ENCODE results near the gene H19.

The H19 gene

GRCh38 chr11:2039198-2039759 is 41.6 kb upstream of the H19 start:
- no peaks in the 10 kb centered on the region for H3K79me2 ChIP-seq (ENCODE audit: control insufficient read depth, low read length)
- no peaks in the 10 kb centered on the region for H3K9me3 ChIP-seq (ENCODE audit: control insufficient read depth, insufficient read depth, low read length)
- no peaks in the 10 kb centered on the region for H3K4me1 ChIP-seq (ENCODE audit: control insufficient read depth, low read length)
- no peak overlapping the region for H3K4me2 ChIP-seq (ENCODE audit: low read length)
- no peaks in the 10 kb centered on the region for H3K9me2 ChIP-seq (replicated peaks; ENCODE audit: control insufficient read depth, low read length)
- no peak overlapping the region for H3K4me3 ChIP-seq (ENCODE audit: low read length)
- no peaks in the 10 kb centered on the region for H3F3A ChIP-seq (ENCODE audit: control insufficient read depth, insufficient read depth)
- no peak overlapping the region for H3K27ac ChIP-seq (ENCODE audit: low read depth, low read length)
- TF ChIP-seq CTCF (IDR thresholded peaks at IDR 0.05; ENCODE audit: low read depth, low read length, poor library complexity, severe bottlenecking) (no peak), EZH2phosphoT487 (IDR thresholded peaks at IDR 0.05; ENCODE audit: borderline replicate concordance, low read length) (no peak)
- H3K27me3 ChIP-seq (ENCODE audit: control insufficient read depth, low read length), result no peaks in the 10 kb centered on the region
- no peaks in the 10 kb centered on the region for H4K20me1 ChIP-seq (ENCODE audit: control insufficient read depth, insufficient read depth, low read depth, low read length)
- no peaks in the 10 kb centered on the region for H3K36me3 ChIP-seq (ENCODE audit: control insufficient read depth, low read length)

DNA sequence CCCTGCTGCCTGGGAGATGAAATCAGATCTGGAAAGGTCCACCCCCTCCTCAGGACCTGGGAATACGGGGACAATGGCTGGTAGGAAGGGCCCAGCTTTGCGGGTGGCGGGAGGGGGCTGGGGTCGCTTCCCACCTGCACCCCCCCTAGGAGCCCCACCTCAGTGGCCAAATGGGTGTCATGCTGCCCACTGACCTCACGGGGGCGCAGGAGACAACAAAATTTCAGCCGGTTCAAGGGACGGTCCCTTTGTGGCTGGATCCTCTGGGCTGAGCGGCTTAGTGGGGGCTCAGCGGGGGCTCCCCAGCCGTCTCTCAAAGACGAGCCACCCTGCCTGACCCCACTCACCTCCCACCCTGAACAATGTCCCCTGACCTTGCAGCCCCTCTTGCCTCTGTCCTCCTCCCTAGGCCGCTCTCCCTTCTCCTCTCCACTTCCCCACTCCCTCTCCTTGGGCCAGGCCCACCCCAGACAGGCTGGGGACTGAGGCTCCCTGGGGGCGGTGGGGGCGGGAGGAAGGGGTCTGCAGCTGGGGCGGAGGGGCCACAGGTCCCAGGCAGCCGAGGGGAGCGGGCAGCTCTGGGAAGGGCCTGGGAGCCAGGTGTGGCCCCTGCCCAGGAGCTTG is 39.3 kb upstream of the H19 start:
- Histone ChIP-seq H3K27me3 (ENCODE audit: control insufficient read depth, low read length) (no peaks in the 10 kb centered on the region), H3K9me2 (replicated peaks; ENCODE audit: control insufficient read depth, low read length) (no peaks in the 10 kb centered on the region), H3K27ac (ENCODE audit: low read depth, low read length) (no peak overlapping the region), H3K79me2 (ENCODE audit: control insufficient read depth, low read length) (no peaks in the 10 kb centered on the region), H3K4me3 (ENCODE audit: low read length) (no peak overlapping the region), H3K9me3 (ENCODE audit: control insufficient read depth, insufficient read depth, low read length) (no peaks in the 10 kb centered on the region), H3K4me2 (ENCODE audit: low read length) (no peak overlapping the region), H4K20me1 (ENCODE audit: control insufficient read depth, insufficient read depth, low read depth, low read length) (no peaks in the 10 kb centered on the region), H3K4me1 (ENCODE audit: control insufficient read depth, low read length) (no peaks in the 10 kb centered on the region), H3K36me3 (ENCODE audit: control insufficient read depth, low read length) (no peaks in the 10 kb centered on the region), H3F3A (ENCODE audit: control insufficient read depth, insufficient read depth) (no peaks in the 10 kb centered on the region)
- TF ChIP-seq EZH2phosphoT487 (IDR thresholded peaks at IDR 0.05; ENCODE audit: borderline replicate concordance, low read length), result no peak
- no peak for TF ChIP-seq CTCF (IDR thresholded peaks at IDR 0.05; ENCODE audit: low read depth, low read length, poor library complexity, severe bottlenecking)

GRCh38 chr11:2035382-2035781 is 37.7 kb upstream of the H19 start:
- Histone ChIP-seq H3K4me3 (ENCODE audit: low read length) (no peak overlapping the region), H3K4me1 (ENCODE audit: control insufficient read depth, low read length) (no peaks in the 10 kb centered on the region), H3K27ac (ENCODE audit: low read depth, low read length) (no peak overlapping the region), H3K9me2 (replicated peaks; ENCODE audit: control insufficient read depth, low read length) (no peaks in the 10 kb centered on the region), H3K36me3 (ENCODE audit: control insufficient read depth, low read length) (no peaks in the 10 kb centered on the region), H3K27me3 (ENCODE audit: control insufficient read depth, low read length) (no peaks in the 10 kb centered on the region), H3F3A (ENCODE audit: control insufficient read depth, insufficient read depth) (no peaks in the 10 kb centered on the region), H3K9me3 (ENCODE audit: control insufficient read depth, insufficient read depth, low read length) (no peaks in the 10 kb centered on the region), H3K4me2 (ENCODE audit: low read length) (no peak overlapping the region), H3K79me2 (ENCODE audit: control insufficient read depth, low read length) (no peaks in the 10 kb centered on the region), H4K20me1 (ENCODE audit: control insufficient read depth, insufficient read depth, low read depth, low read length) (no peaks in the 10 kb centered on the region)
- no peak for TF ChIP-seq EZH2phosphoT487 (IDR thresholded peaks at IDR 0.05; ENCODE audit: borderline replicate concordance, low read length)
- no peak for TF ChIP-seq CTCF (IDR thresholded peaks at IDR 0.05; ENCODE audit: low read depth, low read length, poor library complexity, severe bottlenecking)

Measured in DOHH2 (cell line).